Muscle layer of duodenum (tissue), 2 donors: ENCODE measurements around the gene EPHA6.

Experiments used
- H3K27ac ChIP-seq: one replicate; pipeline ENCODE4 v1.7.0; 2013; ENCODE audit warnings: mild to moderate bottlenecking, low read length
- H3K27me3 ChIP-seq: one replicate; pipeline ENCODE4 v1.7.0; 2013; ENCODE audit warnings: low read depth, mild to moderate bottlenecking, control low read depth, low read length
- H3K36me3 ChIP-seq, 2 donors: one replicate each; pipeline ENCODE4 v1.7.0; 2013; ENCODE audit warnings: low read length in 2 of 2, control low read depth in 1 of 2, mild to moderate bottlenecking in 1 of 2; ENCODE audit not compliant: insufficient read depth in 2 of 2, control insufficient read depth in 1 of 2
- H3K4me1 ChIP-seq, 2 donors: one replicate each; pipeline ENCODE4 v1.7.0; 2013; ENCODE audit warnings: low read length in 2 of 2, mild to moderate bottlenecking in 2 of 2, control low read depth in 1 of 2, moderate library complexity in 1 of 2; ENCODE audit not compliant: insufficient read depth in 2 of 2, control insufficient read depth in 1 of 2
- H3K4me3 ChIP-seq, 2 donors: one replicate each; pipeline ENCODE4 v1.7.0; 2013; ENCODE audit warnings: low read length in 2 of 2, low read depth in 1 of 2, mild to moderate bottlenecking in 1 of 2
- H3K9me3 ChIP-seq, 2 donors: one replicate each; pipeline ENCODE4 v1.7.0; 2013; ENCODE audit warnings: low read length in 2 of 2, control low read depth in 1 of 2, mild to moderate bottlenecking in 1 of 2; ENCODE audit not compliant: control insufficient read depth in 1 of 2
- donor health status: healthy.

Gene EPHA6

DNA sequence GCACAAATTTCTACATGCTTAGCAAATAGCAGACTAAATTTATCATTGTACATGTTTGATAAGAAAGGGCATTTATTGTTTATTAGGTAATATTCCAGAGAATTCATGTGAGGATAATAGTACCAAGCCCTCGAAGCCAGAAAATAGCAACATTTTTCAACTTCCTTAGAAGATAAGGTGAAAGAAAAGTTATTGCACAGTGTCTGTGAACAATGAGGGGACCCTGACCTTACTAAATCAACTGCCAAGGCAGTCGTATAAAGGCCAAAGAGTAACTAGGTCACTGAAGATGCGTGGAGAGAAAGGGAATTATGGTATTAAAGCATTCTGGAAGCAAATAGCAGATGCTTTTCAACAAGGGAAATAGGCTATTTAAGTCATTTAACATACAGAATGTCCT, 929.9 kb downstream of the EPHA6 start:
- Histone ChIP-seq H3K27me3 (no peaks in the 10 kb centered on the region), H3K27ac (no peak overlapping the region), H3K9me3 (no peaks in the 10 kb centered on the region), H3K4me1 (no peaks in the 10 kb centered on the region), H3K4me3 (no peak overlapping the region), H3K36me3 (no peaks in the 10 kb centered on the region)

DNA sequence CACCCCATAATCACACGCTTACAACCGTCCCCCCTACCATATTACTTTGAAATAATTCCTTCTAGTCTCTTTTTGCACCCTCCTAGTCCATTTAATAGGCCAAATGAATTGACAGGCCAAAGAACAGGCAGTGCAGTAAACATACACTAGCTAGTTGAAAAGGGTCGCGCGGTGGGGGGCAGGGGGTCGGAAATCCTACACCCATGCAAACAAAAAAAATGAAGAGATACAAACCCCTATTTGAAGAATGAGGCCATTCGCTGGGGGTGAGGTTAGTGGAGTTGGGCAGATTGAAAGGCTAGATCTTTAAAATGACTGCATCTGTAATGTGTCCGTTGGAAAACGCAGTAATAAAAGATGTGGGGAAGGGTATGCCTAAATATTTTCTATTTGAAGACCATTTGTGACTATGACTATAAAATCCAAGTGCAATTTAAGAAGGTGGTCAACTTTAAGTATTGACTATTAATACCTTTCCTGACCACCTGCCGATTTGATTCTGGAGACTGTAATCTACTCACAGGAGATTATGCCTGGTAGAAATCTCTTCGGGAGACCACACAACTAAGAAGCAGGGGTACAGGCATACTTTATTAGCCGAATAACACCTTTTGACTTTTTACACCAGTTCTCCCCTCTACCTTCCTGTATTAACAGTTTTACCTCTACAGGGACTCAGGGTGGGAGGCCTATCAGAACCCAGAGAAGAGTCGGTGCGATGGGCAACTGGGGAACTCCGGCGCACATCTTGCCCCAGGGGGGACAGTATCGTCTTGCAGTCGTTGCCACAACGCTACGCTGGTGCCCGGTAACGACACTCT, 949.4 kb downstream of the EPHA6 start:
- no peaks in the 10 kb centered on the region for H3K36me3 ChIP-seq
- H3K9me3 ChIP-seq: no peaks in the 10 kb centered on the region
- H3K27ac ChIP-seq: peak overlapping the region; percentile 65
- H3K4me1 ChIP-seq: peaks cover 9 to 13% of the 10 kb centered on the region in 2 donors
- no peaks in the 10 kb centered on the region for H3K27me3 ChIP-seq
- H3K4me3 ChIP-seq: peak overlapping the region; percentile 95 to 98

DNA sequence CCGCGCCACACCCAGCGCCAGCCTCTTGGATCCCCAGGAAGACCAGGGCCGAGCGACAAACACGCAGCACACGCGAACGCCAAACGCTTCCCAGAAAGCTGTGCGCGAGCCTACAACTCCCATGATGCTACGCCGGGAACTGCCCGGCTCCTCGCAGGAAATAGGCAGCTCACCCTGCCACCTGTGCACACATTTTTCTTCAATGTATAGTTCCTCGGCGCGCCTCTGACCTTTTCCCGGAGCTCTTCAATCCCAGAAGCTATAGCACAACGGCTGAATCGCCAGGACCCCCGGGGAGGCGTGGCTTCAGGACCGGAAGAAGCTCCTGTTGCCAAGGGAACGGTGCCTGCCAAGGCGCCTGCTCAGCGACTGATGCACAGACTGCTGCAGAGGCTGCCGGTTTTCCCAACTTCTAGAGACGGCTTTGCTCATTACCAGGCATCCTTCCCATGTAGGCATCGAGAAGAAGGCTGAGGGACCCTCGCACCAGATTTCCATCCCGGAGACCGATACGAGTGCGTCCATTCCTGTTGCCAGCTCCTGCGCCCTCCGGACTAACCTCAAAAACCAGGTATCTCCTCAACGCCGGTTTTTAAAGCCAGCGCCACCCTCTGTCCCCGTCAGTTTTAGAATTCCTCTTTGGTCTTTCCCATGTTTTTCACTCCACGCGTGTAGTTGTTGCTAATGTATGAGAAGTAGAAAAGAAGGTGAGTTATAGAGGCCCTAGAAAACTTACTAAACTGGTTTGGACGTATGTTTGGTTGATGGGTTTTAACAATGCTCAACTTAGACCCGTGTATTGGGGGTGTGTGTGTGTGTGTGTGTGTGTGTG, 950.2 kb downstream of the EPHA6 start, which contains the start of gene ARL6:
Gene ARL6 (plus strand): TSS at position 352 of the 832 bp plus-strand sequence. CDS start 3,350 bp downstream, outside the sequence.
- peak within 1 kb of the TSS; percentile 95 to 98 for H3K4me3 ChIP-seq
- no peaks in the 10 kb centered on the region for H3K27me3 ChIP-seq
- H3K9me3 ChIP-seq: no peaks in the 10 kb centered on the region
- H3K27ac ChIP-seq: peak within 1 kb of the TSS; percentile 65
- peaks cover 9 to 13% of the 10 kb centered on the region in 2 donors for H3K4me1 ChIP-seq
- H3K36me3 ChIP-seq: peaks cover 0 to 2% of the 10 kb centered on the region in 2 donors

DNA sequence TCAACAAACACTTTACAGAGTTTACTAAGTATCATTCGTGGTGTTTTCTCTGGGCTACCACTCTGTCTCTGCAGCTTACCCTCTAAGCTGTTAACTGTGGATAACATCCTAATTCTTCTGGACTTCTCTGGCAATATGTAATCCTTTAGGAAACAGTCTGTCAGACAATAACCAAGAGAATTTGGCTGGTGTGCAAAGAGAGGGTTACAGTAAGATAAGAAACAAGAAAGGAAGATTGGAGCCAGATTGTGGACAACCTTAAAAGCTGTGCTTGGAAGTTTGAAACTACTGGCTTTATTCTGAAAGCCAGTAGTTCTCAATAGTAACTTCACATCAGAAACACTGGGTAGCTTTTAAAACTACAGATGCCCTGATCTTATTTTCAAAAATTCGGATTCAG, 950.9 kb downstream of the EPHA6 start:
- peak overlapping the region; percentile 95 to 98 for H3K4me3 ChIP-seq
- H3K4me1 ChIP-seq: peaks cover 9 to 13% of the 10 kb centered on the region in 2 donors
- H3K27me3 ChIP-seq: no peaks in the 10 kb centered on the region
- H3K36me3 ChIP-seq: peaks cover 0 to 7% of the 10 kb centered on the region in 2 donors
- no peaks in the 10 kb centered on the region for H3K9me3 ChIP-seq
- no peak overlapping the region for H3K27ac ChIP-seq

DNA sequence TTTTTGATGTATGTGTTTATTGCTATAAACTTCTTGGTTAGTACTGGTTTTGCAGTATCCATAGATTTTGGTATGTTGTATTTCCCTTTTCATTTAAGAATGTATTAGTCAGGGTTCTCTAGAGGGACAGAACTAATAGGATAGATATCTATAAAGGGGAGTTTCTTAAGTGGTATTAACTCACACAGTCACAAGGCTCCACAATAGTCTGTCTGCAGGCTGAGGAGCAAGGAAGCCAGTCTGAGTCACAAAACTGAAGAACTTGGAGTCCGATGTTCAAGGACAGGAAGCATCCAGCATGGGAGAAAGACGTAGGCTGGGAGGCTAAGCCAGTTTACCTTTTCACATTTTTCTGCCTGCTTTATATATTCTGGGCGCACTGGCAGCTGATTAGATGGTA, 958.5 kb downstream of the EPHA6 start:
- Histone ChIP-seq H3K4me3 (no peak overlapping the region), H3K27me3 (no peaks in the 10 kb centered on the region), H3K9me3 (peaks cover 0 to 5% of the 10 kb centered on the region in 2 donors), H3K36me3 (peaks cover 0 to 22% of the 10 kb centered on the region in 2 donors), H3K4me1 (no peaks in the 10 kb centered on the region), H3K27ac (no peak overlapping the region)

DNA sequence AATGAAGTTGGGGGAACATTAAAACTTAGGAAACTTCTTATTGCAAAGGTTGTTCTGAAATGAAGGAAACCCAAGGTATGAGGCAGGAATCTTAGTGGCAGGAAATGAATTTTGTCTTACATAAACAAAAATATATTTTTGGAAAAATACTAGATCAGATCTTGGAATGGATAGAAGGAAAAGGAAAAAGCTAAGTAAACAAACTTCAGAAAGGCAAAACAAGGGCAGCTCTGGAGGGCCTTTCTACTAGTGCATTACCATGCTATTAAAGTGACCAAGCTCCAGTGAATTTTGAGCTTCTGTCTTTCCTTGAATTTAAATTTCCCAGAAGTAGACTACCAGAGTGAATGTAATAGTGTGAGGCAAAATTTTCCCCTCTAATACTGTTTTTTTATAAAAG, 963.8 kb downstream of the EPHA6 start:
- H3K36me3 ChIP-seq: peaks cover 0 to 5% of the 10 kb centered on the region in 2 donors

DNA sequence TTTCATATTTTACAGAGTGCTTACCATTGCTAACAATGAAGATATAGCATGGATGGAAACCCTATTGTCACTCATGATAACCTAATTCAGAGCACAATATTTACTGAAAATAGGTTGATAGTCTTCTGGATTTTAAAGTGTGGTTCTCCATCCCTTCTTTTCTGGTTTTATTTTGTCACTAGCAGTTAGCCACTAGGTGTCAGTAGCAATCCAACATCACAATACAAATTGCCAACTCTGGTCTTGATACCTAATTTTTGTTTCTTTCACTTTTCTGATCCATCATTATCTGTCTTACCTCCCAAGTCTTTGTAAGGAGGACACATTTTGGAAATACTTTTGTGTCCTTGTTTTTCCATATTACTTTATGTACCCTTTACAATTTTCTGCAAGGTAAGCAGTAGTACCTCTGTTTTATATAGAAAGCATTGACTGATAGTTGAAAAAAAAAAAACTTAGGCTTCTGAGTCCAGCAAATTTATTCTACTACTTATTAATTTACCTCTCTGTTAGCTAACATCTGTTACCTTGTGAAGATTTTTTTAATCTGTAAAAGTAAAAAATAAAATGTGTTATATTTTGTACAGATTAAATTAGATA, 979.1 kb downstream of the EPHA6 start:
- Histone ChIP-seq H3K9me3 (no peaks in the 10 kb centered on the region), H3K36me3 (peaks cover 0 to under 1% of the 10 kb centered on the region in 2 donors), H3K4me1 (no peaks in the 10 kb centered on the region), H3K27me3 (no peaks in the 10 kb centered on the region), H3K4me3 (no peak overlapping the region), H3K27ac (no peak overlapping the region)

More for the DNA sequence above, 963.8 kb downstream of the EPHA6 start:
- H3K4me1 ChIP-seq: peaks cover 0 to 3% of the 10 kb centered on the region in 2 donors
- no peaks in the 10 kb centered on the region for H3K9me3 ChIP-seq
- H3K4me3 ChIP-seq: no peak overlapping the region
- H3K27ac ChIP-seq: no peak overlapping the region
- H3K27me3 ChIP-seq: no peaks in the 10 kb centered on the region

DNA sequence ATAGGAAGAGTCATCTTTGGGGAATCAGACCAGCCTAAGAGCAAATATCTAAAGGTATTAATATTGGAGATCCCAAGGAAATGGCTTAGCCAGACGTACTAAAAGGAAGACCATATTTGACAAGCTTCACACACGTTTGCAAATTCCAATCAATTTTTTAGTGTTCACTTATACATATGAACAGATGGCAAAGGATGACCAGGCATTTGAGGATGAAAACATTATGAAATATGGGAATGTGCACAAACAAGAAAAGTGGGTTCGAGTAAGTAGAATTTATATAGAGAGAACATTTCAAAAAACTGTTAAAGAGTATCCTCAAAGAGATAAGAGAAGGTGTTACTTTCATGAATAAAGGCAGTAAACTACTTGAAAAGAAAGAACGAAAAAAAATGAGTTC, 981.6 kb downstream of the EPHA6 start:
- H3K27ac ChIP-seq: no peak overlapping the region
- H3K27me3 ChIP-seq: no peaks in the 10 kb centered on the region

More for the DNA sequence above, 981.6 kb downstream of the EPHA6 start:
- no peaks in the 10 kb centered on the region for H3K4me1 ChIP-seq
- no peaks in the 10 kb centered on the region for H3K36me3 ChIP-seq
- H3K4me3 ChIP-seq: no peak overlapping the region
- H3K9me3 ChIP-seq: no peaks in the 10 kb centered on the region
